ENCODE measurements around the gene HDAC5. TPM values are rescaled to one million over a fixed set of nuclear protein-coding genes. Genes with fewer than 3 reads are reported as not detected.

Gene HDAC5
- total and polyA plus RNA-seq, 2 of the 8 experiments (the other 6 are each of a cell fraction or from before 2014, with no cell fraction given) = 48.5 to 54.4 TPM

- no peak overlapping the region for H4K8ac ChIP-seq (ENCODE audit: extremely low read depth, insufficient read depth, low read length)
- peaks cover 10 to 21% of the 10 kb centered on the region in 2 experiments for H4K20me1 ChIP-seq (replicated peaks in 1 of 2; ENCODE audit: control insufficient read depth in 1 of 2, insufficient read depth in 2 of 2, low read length in 2 of 2)
- POLR2A ChIA-PET (ENCODE audit: partially characterized antibody) = interaction anchor here (0.7 to 3.4 kb wide), 8 partner anchors 9 to 94 kb away, joined by 3 to 24 read pairs (median 3); partner anchors contain the start of genes ASB16 and HDAC5
- peak overlapping the region in 1 of 4 experiments; percentile 45; a peak in 2 of 8 replicates for H3K4me3 ChIP-seq (ENCODE audit: extremely low read depth in 1 of 4, insufficient read depth in 2 of 4, low read depth in 3 of 4, low read length in 4 of 4)
- peaks cover 27% of the 10 kb centered on the region for H3K79me1 ChIP-seq (ENCODE audit: low read depth, low read length)
- H2BK5ac ChIP-seq (ENCODE audit: low read depth, low read length) = peak overlapping the region; percentile 75
- peak overlapping the region; percentile 8; the same call in 1 of the 2 replicates for H2AK5ac ChIP-seq (ENCODE audit: low read depth, low read length)
- H3K56ac ChIP-seq (replicated peaks; ENCODE audit: insufficient read length, low read depth, low read length) = no peak overlapping the region
- H4K91ac ChIP-seq (replicated peaks; ENCODE audit: insufficient read length, low read length) = no peak overlapping the region
- H3K79me2 ChIP-seq (ENCODE audit: control insufficient read depth in 1 of 2, insufficient read depth in 2 of 2, low read length in 2 of 2) = peaks cover 0 to 49% of the 10 kb centered on the region in 2 experiments; a peak in 2 of 4 replicates
- no peak overlapping the region for H3K14ac ChIP-seq (ENCODE audit: insufficient read length)
- peaks cover 0 to 2% (median 0%) of the 10 kb centered on the region in 4 experiments; a peak in 4 of 8 replicates for H3K36me3 ChIP-seq (ENCODE audit: control insufficient read depth in 2 of 4, insufficient read depth in 4 of 4, low read length in 3 of 4)
- H3K4me2 ChIP-seq (ENCODE audit: insufficient read depth in 1 of 2, low read depth in 2 of 2, low read length in 2 of 2) = peak overlapping the region; percentile 52 to 85
- H2BK15ac ChIP-seq (ENCODE audit: low read length) = no peak overlapping the region
- no peak overlapping the region for H2AFZ ChIP-seq (ENCODE audit: low read length)
- no peak overlapping the region for H3K9ac ChIP-seq (replicated peaks in 1 of 4; ENCODE audit: extremely low read depth in 1 of 4, low read depth in 3 of 4, low read length in 3 of 4)
- no peak overlapping the region for H4K5ac ChIP-seq (ENCODE audit: insufficient read length, low read depth, low read length)
- no peak overlapping the region; the same call in 1 of the 2 replicates for H3K18ac ChIP-seq (ENCODE audit: extremely low read depth, low read length)
- H3K23ac ChIP-seq (ENCODE audit: insufficient read length) = no peak overlapping the region
- H3K27ac ChIP-seq (ENCODE audit: low read depth, low read length) = no peak overlapping the region
- no peaks in the 10 kb centered on the region; the same call in 1 of the 2 replicates for H3K23me2 ChIP-seq (ENCODE audit: low read depth, low read length)
- no peaks in the 10 kb centered on the region; a peak in 1 of 7 replicates for H3K27me3 ChIP-seq (replicated peaks in 1 of 4; ENCODE audit: control insufficient read depth in 3 of 4, extremely low read depth in 1 of 4, insufficient read depth in 3 of 4, low read length in 3 of 4)
- FAIRE-seq = no peak
- no peaks in the 10 kb centered on the region for H3K9me3 ChIP-seq (ENCODE audit: insufficient read depth in 2 of 2, low read depth in 1 of 2, low read length in 1 of 2)
- H3K4me1 ChIP-seq (replicated peaks in 1 of 4; ENCODE audit: control insufficient read depth in 3 of 4, insufficient read depth in 4 of 4, low read length in 3 of 4) = peaks cover 0 to 29% (median 25%) of the 10 kb centered on the region in 4 experiments; a peak in 6 of 7 replicates
- H2BK20ac ChIP-seq (ENCODE audit: low read length) = peak overlapping the region; percentile 38; the same call in 1 of the 2 replicates
- no peak overlapping the region for H2BK120ac ChIP-seq (replicated peaks; ENCODE audit: low read depth, low read length)
- WGBS, 2 experiments (ENCODE audit: extremely low coverage in 1 of 2, insufficient coverage in 1 of 2, insufficient read length in 1 of 2, insufficient replicate concordance in 2 of 2, low coverage in 1 of 2, low lambda C conversion rate in 2 of 2, missing lambda C conversion rate in 1 of 2) = 90% methylated on average over 3 of the region's 3 CpGs; no CpG with 5 or more reads in 1 of the 2 experiments
- no peak overlapping the region for H3K4ac ChIP-seq (replicated peaks; ENCODE audit: insufficient read length, low read depth, low read length)
- CTCF ChIA-PET (ENCODE audit: partially characterized antibody) = interaction anchor here (0.8 to 34.4 kb wide), 7 partner anchors 2 to 162 kb away, joined by 3 to 638 read pairs (median 5); partner anchors contain the start of gene HDAC5
- DNase-seq (ENCODE audit: low read depth in 1 of 2, low spot score in 2 of 2) = no peak
- peak overlapping the region; percentile 35 for H2BK12ac ChIP-seq (ENCODE audit: low read depth, low read length)
- TF ChIP-seq GABPA (IDR thresholded peaks at IDR 0.05; ENCODE audit: borderline replicate concordance, insufficient read depth, low read length) (no peak), BACH1 (IDR thresholded peaks at IDR 0.05; ENCODE audit: low read length) (no peak), TCF12 (IDR thresholded peaks at IDR 0.05; ENCODE audit: low read depth, low read length) (no peak), PHF8 (conservative IDR thresholded peaks at IDR 0.05; ENCODE audit: low read depth, low read length) (no peak), GTF2F1 (IDR thresholded peaks at IDR 0.05; ENCODE audit: borderline replicate concordance, low read depth, low read length) (no peak), YY1 (IDR thresholded peaks at IDR 0.05; ENCODE audit: low read depth, low read length) (no peak), EP300 (IDR thresholded peaks at IDR 0.05; ENCODE audit: borderline replicate concordance in 1 of 2, low read depth in 2 of 2, low read length in 2 of 2) (no peak), SIN3A (conservative IDR thresholded peaks at IDR 0.05 in 1 of 2, IDR thresholded peaks at IDR 0.05 in 1 of 2; ENCODE audit: low read depth in 1 of 2, low read length in 2 of 2) (no peak), JUN (IDR thresholded peaks at IDR 0.05; ENCODE audit: low read depth, low read length) (no peak), CHD2 (IDR thresholded peaks at IDR 0.05; ENCODE audit: low read length) (no peak), CREB1 (IDR thresholded peaks at IDR 0.05) (no peak), CTBP2 (IDR thresholded peaks at IDR 0.05; ENCODE audit: borderline replicate concordance, insufficient read depth, insufficient read length, low read length) (no peak)
Measured at GRCh38 chr17:44111777-44112176, 11.7 kb downstream of the HDAC5 start.

All from H1 (cell line).